Measurements from ENCODE around the gene UST. TPM values are rescaled to one million over a fixed set of nuclear protein-coding genes. Genes with fewer than 3 reads are reported as not detected.

The UST gene
- total RNA-seq, 2 experiments from 2014 or later, result 1.9 to 3.7 TPM

DNA sequence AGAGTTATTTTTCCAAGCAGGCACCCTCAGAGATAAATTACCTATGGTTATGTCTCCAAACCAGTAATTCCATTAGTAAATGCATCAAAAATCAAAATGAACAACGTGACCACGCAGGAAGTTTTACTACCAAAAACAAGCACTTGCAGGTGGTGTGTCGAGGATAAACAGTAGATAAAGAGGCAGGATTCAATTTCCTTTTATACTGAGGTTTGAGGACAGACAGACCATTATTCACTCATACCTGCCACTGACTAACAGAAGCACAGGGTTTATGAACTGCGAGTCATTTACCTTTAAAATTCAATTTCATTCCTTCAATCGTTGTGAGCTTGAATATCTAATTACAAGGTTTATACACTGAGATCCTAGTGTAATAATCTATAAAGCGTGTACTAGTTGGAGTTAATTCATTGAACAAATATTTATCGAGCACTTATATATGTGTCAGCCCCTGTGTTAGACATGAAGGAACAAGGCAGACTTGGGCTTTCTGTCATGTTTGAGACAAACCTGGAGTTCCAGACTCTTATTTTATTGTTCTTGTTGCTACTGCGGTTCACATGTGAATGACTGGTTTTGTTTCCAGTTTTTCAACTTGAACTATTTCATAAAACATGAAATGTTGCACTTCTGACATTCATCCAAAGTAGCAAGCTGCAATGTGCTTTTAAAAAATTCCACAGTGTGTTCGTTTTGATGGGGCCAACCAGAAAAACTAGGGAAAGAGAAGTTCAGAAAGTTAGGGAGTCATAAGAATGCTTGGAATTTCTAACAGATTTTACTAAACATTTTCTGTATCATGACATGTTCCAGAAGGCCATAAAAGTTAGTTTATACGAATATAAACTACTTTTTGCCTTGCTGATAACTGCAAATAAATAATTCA lies 205.6 kb downstream of the UST start:
- Histone ChIP-seq H3K4me3 (ENCODE audit: low read length) (no peak overlapping the region), H3K36me3 (ENCODE audit: insufficient read depth, low read length) (no peaks in the 10 kb centered on the region), H3K27ac (ENCODE audit: low read depth in 1 of 2, low read length in 2 of 2) (no peak overlapping the region), H3K27me3 (ENCODE audit: control insufficient read depth in 1 of 2, insufficient read depth in 2 of 2, low read length in 2 of 2) (no peaks in the 10 kb centered on the region), H3K9me3 (ENCODE audit: control insufficient read depth in 1 of 2, insufficient read depth in 1 of 2, low read length in 2 of 2) (no peaks in the 10 kb centered on the region), H3K4me1 (ENCODE audit: insufficient read depth, low read length) (peaks cover 2% of the 10 kb centered on the region)
- Mint-ChIP-seq H3K27me3 (peaks cover 4% of the 10 kb centered on the region), H3K36me3 (ENCODE audit: low read depth) (no peaks in the 10 kb centered on the region), H3K4me3 (no peak overlapping the region), H3K9me3 (no peaks in the 10 kb centered on the region), H3K27ac (no peak overlapping the region), H3K4me1 (ENCODE audit: low read depth) (no peaks in the 10 kb centered on the region)
- DNase-seq (no peak), ATAC-seq (ENCODE audit: poor library complexity) (no peak)
- TF ChIP-seq, protein P1, sequence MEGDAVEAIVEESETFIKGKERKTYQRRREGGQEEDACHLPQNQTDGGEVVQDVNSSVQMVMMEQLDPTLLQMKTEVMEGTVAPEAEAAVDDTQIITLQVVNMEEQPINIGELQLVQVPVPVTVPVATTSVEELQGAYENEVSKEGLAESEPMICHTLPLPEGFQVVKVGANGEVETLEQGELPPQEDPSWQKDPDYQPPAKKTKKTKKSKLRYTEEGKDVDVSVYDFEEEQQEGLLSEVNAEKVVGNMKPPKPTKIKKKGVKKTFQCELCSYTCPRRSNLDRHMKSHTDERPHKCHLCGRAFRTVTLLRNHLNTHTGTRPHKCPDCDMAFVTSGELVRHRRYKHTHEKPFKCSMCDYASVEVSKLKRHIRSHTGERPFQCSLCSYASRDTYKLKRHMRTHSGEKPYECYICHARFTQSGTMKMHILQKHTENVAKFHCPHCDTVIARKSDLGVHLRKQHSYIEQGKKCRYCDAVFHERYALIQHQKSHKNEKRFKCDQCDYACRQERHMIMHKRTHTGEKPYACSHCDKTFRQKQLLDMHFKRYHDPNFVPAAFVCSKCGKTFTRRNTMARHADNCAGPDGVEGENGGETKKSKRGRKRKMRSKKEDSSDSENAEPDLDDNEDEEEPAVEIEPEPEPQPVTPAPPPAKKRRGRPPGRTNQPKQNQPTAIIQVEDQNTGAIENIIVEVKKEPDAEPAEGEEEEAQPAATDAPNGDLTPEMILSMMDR (IDR thresholded peaks at IDR 0.05), result no peak
- CTCF ChIA-PET, result no interaction called here
- intact Hi-C loops (cut with DNase I, micrococcal nuclease), result no loop called here
- POLR2A ChIA-PET, result no interaction called here

DNA sequence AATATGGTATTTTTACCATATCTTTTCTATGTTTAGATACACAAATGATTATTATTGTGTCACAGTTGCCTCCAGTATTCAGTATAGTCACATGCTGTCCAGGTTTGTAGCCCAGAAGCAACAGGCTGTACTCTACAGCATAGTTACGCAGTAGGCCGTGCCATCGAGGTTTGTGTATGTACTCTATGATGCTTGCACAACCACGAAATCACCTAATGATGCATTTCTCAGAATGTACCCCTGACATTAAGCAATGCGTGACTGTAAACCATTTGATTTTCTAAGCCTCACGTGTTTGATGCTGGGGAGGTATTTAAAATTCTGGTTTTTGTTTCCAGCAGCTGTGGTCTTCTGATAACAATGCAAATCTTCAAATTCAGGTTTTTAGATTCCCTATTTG lies 207.6 kb downstream of the UST start:
- Histone ChIP-seq H3K4me3 (ENCODE audit: low read length) (no peak overlapping the region), H3K4me1 (ENCODE audit: insufficient read depth, low read length) (no peaks in the 10 kb centered on the region), H3K27ac (ENCODE audit: low read depth in 1 of 2, low read length in 2 of 2) (no peak overlapping the region), H3K36me3 (ENCODE audit: insufficient read depth, low read length) (no peaks in the 10 kb centered on the region), H3K27me3 (ENCODE audit: control insufficient read depth in 1 of 2, insufficient read depth in 2 of 2, low read length in 2 of 2) (no peaks in the 10 kb centered on the region), H3K9me3 (ENCODE audit: control insufficient read depth in 1 of 2, insufficient read depth in 1 of 2, low read length in 2 of 2) (no peaks in the 10 kb centered on the region)
- TF ChIP-seq, protein P1 (IDR thresholded peaks at IDR 0.05), result no peak
- no peaks in the 10 kb centered on the region for H3K4me1 Mint-ChIP-seq (ENCODE audit: low read depth)
- no peak overlapping the region for H3K4me3 Mint-ChIP-seq
- DNase-seq, result no peak
- intact Hi-C loops (cut with DNase I, micrococcal nuclease), result no loop called here
- ATAC-seq (ENCODE audit: poor library complexity), result no peak
- H3K9me3 Mint-ChIP-seq, result no peaks in the 10 kb centered on the region
- ChIA-PET POLR2A (no interaction called here), CTCF (no interaction called here)
- no peak overlapping the region for H3K27ac Mint-ChIP-seq
- no peaks in the 10 kb centered on the region for H3K27me3 Mint-ChIP-seq
- H3K36me3 Mint-ChIP-seq (ENCODE audit: low read depth), result no peaks in the 10 kb centered on the region

DNA sequence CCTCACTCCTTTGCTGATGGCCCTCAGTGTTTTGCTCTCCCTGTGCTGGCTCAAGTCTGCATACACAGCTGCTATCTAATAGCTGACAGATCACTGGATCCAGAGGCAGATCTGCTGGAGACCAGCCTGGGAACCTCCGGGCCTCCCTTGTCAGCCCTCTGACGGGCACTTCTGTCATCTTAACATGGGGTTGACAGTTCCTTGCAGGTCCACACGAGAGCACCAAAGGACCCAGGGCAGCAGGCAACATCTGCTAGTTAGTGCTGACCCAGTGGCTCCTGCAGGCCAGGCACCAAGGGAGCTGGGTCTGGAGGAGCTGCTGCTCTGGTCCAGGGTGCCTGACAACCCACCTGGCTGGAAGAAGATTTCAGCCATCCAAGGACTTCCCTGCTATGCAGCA lies 208.1 kb downstream of the UST start:
- no peaks in the 10 kb centered on the region for H3K9me3 ChIP-seq (ENCODE audit: control insufficient read depth in 1 of 2, insufficient read depth in 1 of 2, low read length in 2 of 2)
- H3K36me3 ChIP-seq (ENCODE audit: insufficient read depth, low read length), result no peaks in the 10 kb centered on the region
- H3K4me3 ChIP-seq (ENCODE audit: low read length), result no peak overlapping the region
- H3K4me1 Mint-ChIP-seq (ENCODE audit: low read depth), result no peaks in the 10 kb centered on the region
- TF ChIP-seq, protein P1 (IDR thresholded peaks at IDR 0.05), result no peak
- DNase-seq (no peak), ATAC-seq (ENCODE audit: poor library complexity) (no peak)
- H3K27ac Mint-ChIP-seq, result no peak overlapping the region
- H3K4me1 ChIP-seq (ENCODE audit: insufficient read depth, low read length), result no peaks in the 10 kb centered on the region
- H3K4me3 Mint-ChIP-seq, result no peak overlapping the region
- no peaks in the 10 kb centered on the region for H3K27me3 ChIP-seq (ENCODE audit: control insufficient read depth in 1 of 2, insufficient read depth in 2 of 2, low read length in 2 of 2)
- no peak overlapping the region for H3K27ac ChIP-seq (ENCODE audit: low read depth in 1 of 2, low read length in 2 of 2)
- no peaks in the 10 kb centered on the region for H3K9me3 Mint-ChIP-seq
- no peaks in the 10 kb centered on the region for H3K27me3 Mint-ChIP-seq
- ChIA-PET CTCF (no interaction called here), POLR2A (no interaction called here)
- H3K36me3 Mint-ChIP-seq (ENCODE audit: low read depth), result no peaks in the 10 kb centered on the region
- intact Hi-C loops (cut with DNase I, micrococcal nuclease), result no loop called here

All from CD4-positive, alpha-beta T cell (primary cell).